ENCODE measurements around the gene ALG10.
"Not testable (repeated sequence)": the region's sequence is repeated elsewhere in the genome, so short reads cannot be mapped to it uniquely, and the experiment has no call there.

The ALG10 gene

GRCh38 chr12:34022079-34022830, at the start of gene ALG10:
Gene ALG10, plus strand, starts transcription at chr12:34022496. Its CDS starts 104 bp downstream, at chr12:34022600.
- Mint-ChIP-seq H3K27ac (peak within 1 kb of the TSS; percentile 88), H3K9me3 (no peaks in the 10 kb centered on the region), H3K4me1 (peaks cover 10% of the 10 kb centered on the region), H3K4me3 (peak within 1 kb of the TSS; percentile 87), H3K27me3 (no peaks in the 10 kb centered on the region), H3K36me3 (peaks cover 8% of the 10 kb centered on the region)
- DNase-seq (ENCODE audit: low spot score in 2 of 2): peak; percentile 92 to 96
- peak; percentile 98 for ATAC-seq (ENCODE audit: low read depth)

- not testable (repeated sequence) for H3K9me3 Mint-ChIP-seq; H3K4me1 Mint-ChIP-seq; DNase-seq (ENCODE audit: low spot score in 2 of 2); ATAC-seq (ENCODE audit: low read depth); H3K36me3 Mint-ChIP-seq; H3K27me3 Mint-ChIP-seq; H3K4me3 Mint-ChIP-seq; H3K27ac Mint-ChIP-seq
Measured at GRCh38 chr12:33972884-33973283, 49.4 kb upstream of the ALG10 start.

- Mint-ChIP-seq H3K36me3 (no peaks in the 10 kb centered on the region), H3K9me3 (peaks cover 2% of the 10 kb centered on the region), H3K27ac (no peak overlapping the region), H3K4me3 (no peak overlapping the region), H3K27me3 (peaks cover 2% of the 10 kb centered on the region), H3K4me1 (no peaks in the 10 kb centered on the region)
- ATAC-seq (ENCODE audit: low read depth) (no peak), DNase-seq (ENCODE audit: low spot score in 2 of 2) (no peak)
Measured at GRCh38 chr12:33977887-33978286, 44.4 kb upstream of the ALG10 start.

GRCh38 chr12:33988197-33988805, 34.0 kb upstream of the ALG10 start:
- no peak for DNase-seq (ENCODE audit: low spot score in 2 of 2)

GRCh38 chr12:33988913-33989312, 33.4 kb upstream of the ALG10 start:
- no peaks in the 10 kb centered on the region for H3K4me1 Mint-ChIP-seq
- DNase-seq (ENCODE audit: low spot score in 2 of 2) (no peak), ATAC-seq (ENCODE audit: low read depth) (no peak)
- H3K27me3 Mint-ChIP-seq: peaks cover 4% of the 10 kb centered on the region
- H3K4me3 Mint-ChIP-seq: no peak overlapping the region
- peaks cover 7% of the 10 kb centered on the region for H3K9me3 Mint-ChIP-seq
- H3K27ac Mint-ChIP-seq: no peak overlapping the region
- H3K36me3 Mint-ChIP-seq: no peaks in the 10 kb centered on the region

More at GRCh38 chr12:33988197-33988805, 34.0 kb upstream of the ALG10 start:
- peaks cover 7% of the 10 kb centered on the region for H3K9me3 Mint-ChIP-seq
- no peaks in the 10 kb centered on the region for H3K36me3 Mint-ChIP-seq
- no peaks in the 10 kb centered on the region for H3K4me1 Mint-ChIP-seq
- H3K4me3 Mint-ChIP-seq: no peak overlapping the region
- no peak overlapping the region for H3K27ac Mint-ChIP-seq
- ATAC-seq (ENCODE audit: low read depth): no peak
- H3K27me3 Mint-ChIP-seq: peaks cover 4% of the 10 kb centered on the region

- Mint-ChIP-seq H3K4me1 (no peaks in the 10 kb centered on the region), H3K9me3 (no peaks in the 10 kb centered on the region), H3K27ac (no peak overlapping the region), H3K4me3 (no peak overlapping the region), H3K36me3 (no peaks in the 10 kb centered on the region), H3K27me3 (peaks cover 13% of the 10 kb centered on the region)
- ATAC-seq (ENCODE audit: low read depth): no peak
- DNase-seq (ENCODE audit: low spot score in 2 of 2): no peak
Measured at GRCh38 chr12:33994857-33995808, 27.2 kb upstream of the ALG10 start.

- H3K9me3 Mint-ChIP-seq; ATAC-seq (ENCODE audit: low read depth); H3K36me3 Mint-ChIP-seq; H3K27ac Mint-ChIP-seq; DNase-seq (ENCODE audit: low spot score in 2 of 2); H3K4me1 Mint-ChIP-seq; H3K27me3 Mint-ChIP-seq; H3K4me3 Mint-ChIP-seq: not testable (repeated sequence)
Measured at GRCh38 chr12:34008835-34009234, 13.5 kb upstream of the ALG10 start.

- Mint-ChIP-seq H3K4me3 (no peak overlapping the region), H3K9me3 (no peaks in the 10 kb centered on the region), H3K27me3 (peaks cover 2% of the 10 kb centered on the region), H3K4me1 (no peaks in the 10 kb centered on the region), H3K36me3 (no peaks in the 10 kb centered on the region), H3K27ac (no peak overlapping the region)
- DNase-seq (ENCODE audit: low spot score in 2 of 2) (no peak), ATAC-seq (ENCODE audit: low read depth) (no peak)
Measured at GRCh38 chr12:34016361-34016760, 5.9 kb upstream of the ALG10 start.

- DNase-seq (ENCODE audit: low spot score in 2 of 2) (no peak), ATAC-seq (ENCODE audit: low read depth) (no peak)
- H3K9me3 Mint-ChIP-seq: no peaks in the 10 kb centered on the region
- H3K4me3 Mint-ChIP-seq: no peak overlapping the region
- peaks cover 2% of the 10 kb centered on the region for H3K27me3 Mint-ChIP-seq
- peaks cover 10% of the 10 kb centered on the region for H3K4me1 Mint-ChIP-seq
- H3K27ac Mint-ChIP-seq: no peak overlapping the region
- H3K36me3 Mint-ChIP-seq: peaks cover 6% of the 10 kb centered on the region
Measured at GRCh38 chr12:34021071-34021470, 1.2 kb upstream of the ALG10 start.

GRCh38 chr12:34027661-34028060, 5.4 kb downstream of the ALG10 start:
- peaks cover 14% of the 10 kb centered on the region for H3K36me3 Mint-ChIP-seq
- not testable (repeated sequence) for H3K27ac Mint-ChIP-seq

GRCh38 chr12:34030591-34030990, 8.3 kb downstream of the ALG10 start:
- Mint-ChIP-seq H3K27ac (no peak overlapping the region), H3K4me3 (no peak overlapping the region), H3K9me3 (no peaks in the 10 kb centered on the region), H3K4me1 (no peaks in the 10 kb centered on the region), H3K27me3 (no peaks in the 10 kb centered on the region), H3K36me3 (peaks cover 7% of the 10 kb centered on the region)
- ATAC-seq (ENCODE audit: low read depth) (no peak), DNase-seq (ENCODE audit: low spot score in 2 of 2) (no peak)

More at GRCh38 chr12:34027661-34028060, 5.4 kb downstream of the ALG10 start:
- ATAC-seq (ENCODE audit: low read depth); H3K9me3 Mint-ChIP-seq; H3K27me3 Mint-ChIP-seq; H3K4me3 Mint-ChIP-seq; DNase-seq (ENCODE audit: low spot score in 2 of 2); H3K4me1 Mint-ChIP-seq: not testable (repeated sequence)

GRCh38 chr12:34033628-34034296, 11.5 kb downstream of the ALG10 start:
- no peak for DNase-seq (ENCODE audit: low spot score in 2 of 2)
- Mint-ChIP-seq H3K4me1 (no peaks in the 10 kb centered on the region), H3K27ac (no peak overlapping the region), H3K27me3 (no peaks in the 10 kb centered on the region), H3K4me3 (no peak overlapping the region), H3K9me3 (no peaks in the 10 kb centered on the region), H3K36me3 (peaks cover 2% of the 10 kb centered on the region)
- no peak for ATAC-seq (ENCODE audit: low read depth)

- not testable (repeated sequence) for H3K27me3 Mint-ChIP-seq; H3K9me3 Mint-ChIP-seq; H3K4me3 Mint-ChIP-seq; H3K27ac Mint-ChIP-seq; DNase-seq (ENCODE audit: low spot score in 2 of 2); H3K36me3 Mint-ChIP-seq; ATAC-seq (ENCODE audit: low read depth); H3K4me1 Mint-ChIP-seq
Measured at GRCh38 chr12:34038357-34038756, 16.1 kb downstream of the ALG10 start.
